ENCODE results near the gene ZNF133.

Gene ZNF133

DNA sequence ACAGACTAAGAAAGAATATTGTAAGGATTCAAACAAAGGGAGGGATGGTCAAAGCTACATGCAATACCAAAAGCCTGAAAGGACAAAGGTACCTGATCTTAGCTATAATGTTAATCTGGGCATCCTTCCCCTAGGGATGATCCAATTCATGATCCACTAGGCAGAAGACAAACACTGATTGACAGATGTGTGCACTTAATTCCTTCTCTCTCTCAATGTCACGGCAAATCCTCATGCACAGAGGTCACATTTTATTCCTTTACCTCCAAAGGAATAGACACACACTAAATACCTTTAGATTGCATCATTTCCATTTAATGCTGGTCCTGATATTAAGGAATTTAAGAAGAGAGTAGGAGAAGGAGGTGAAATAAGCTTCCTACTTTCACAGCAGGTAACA, 73.4 kb downstream of the ZNF133 start:
- no peak for DNase-seq (ENCODE audit: low read depth)

GRCh38 chr20:18362916-18363315, 74.6 kb downstream of the ZNF133 start:
- DNase-seq (ENCODE audit: low read depth), result no peak

DNA sequence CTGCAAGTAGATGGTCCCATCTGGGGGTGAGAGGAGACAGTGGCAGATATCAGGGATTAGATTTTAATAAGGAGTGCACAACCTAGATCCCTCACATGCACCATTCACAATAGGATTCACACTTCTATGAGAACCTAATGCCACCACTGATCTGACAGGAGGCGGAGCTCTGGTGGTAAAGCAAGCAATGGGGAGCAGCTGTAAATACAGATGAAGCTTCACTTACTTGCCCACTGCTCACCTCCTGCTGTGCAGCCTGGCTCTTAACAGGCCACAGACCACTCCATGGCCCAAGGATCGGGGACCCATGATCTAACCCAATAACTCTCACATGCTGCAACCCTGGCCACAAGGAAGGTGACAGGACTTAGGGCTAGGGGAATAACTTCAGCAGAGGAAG, 75.4 kb downstream of the ZNF133 start:
- no peak for DNase-seq (ENCODE audit: low read depth)

GRCh38 chr20:18364768-18365167, 76.4 kb downstream of the ZNF133 start:
- DNase-seq (ENCODE audit: low read depth), result no peak
